ENCODE measurements around the gene AGAP3.

DNA sequence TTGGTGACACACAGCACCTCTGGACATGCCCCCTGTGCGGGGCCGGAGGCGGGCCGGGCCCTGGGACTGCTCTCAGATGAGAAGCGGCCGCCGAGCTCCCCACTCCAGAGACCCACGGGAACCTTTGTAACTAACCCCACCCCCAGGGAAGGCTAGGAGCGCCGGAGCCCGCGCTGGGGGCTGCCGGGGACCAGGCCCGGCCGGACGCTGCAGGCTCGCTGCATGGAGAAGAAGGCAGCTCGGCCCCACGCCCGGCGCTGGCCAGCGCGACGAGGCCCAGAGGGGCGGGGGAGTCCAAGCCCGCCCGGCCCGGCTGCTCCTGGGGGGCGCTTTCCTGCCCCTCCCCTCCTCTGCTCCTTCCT is 36.5 kb downstream of the AGAP3 start:
- TF ChIP-seq POLR2A (IDR thresholded peaks at IDR 0.05), result no peak
- TF ChIP-seq, protein P1, sequence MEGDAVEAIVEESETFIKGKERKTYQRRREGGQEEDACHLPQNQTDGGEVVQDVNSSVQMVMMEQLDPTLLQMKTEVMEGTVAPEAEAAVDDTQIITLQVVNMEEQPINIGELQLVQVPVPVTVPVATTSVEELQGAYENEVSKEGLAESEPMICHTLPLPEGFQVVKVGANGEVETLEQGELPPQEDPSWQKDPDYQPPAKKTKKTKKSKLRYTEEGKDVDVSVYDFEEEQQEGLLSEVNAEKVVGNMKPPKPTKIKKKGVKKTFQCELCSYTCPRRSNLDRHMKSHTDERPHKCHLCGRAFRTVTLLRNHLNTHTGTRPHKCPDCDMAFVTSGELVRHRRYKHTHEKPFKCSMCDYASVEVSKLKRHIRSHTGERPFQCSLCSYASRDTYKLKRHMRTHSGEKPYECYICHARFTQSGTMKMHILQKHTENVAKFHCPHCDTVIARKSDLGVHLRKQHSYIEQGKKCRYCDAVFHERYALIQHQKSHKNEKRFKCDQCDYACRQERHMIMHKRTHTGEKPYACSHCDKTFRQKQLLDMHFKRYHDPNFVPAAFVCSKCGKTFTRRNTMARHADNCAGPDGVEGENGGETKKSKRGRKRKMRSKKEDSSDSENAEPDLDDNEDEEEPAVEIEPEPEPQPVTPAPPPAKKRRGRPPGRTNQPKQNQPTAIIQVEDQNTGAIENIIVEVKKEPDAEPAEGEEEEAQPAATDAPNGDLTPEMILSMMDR (IDR thresholded peaks at IDR 0.05), result no peak
